ENCODE data around the gene TMEM87B. TPM values are rescaled to one million over a fixed set of nuclear protein-coding genes. Genes with fewer than 3 reads are reported as not detected.

The TMEM87B gene
- total RNA-seq, 1 experiment from 2014 or later: 14.8 TPM

GRCh38 chr2:112109278-112109677 is 54.2 kb downstream of the TMEM87B start:
- Histone ChIP-seq H2AFZ (ENCODE audit: low read depth, low read length, poor library complexity, severe bottlenecking) (no peak overlapping the region), H3K9ac (ENCODE audit: low read length) (no peak overlapping the region), H3K4me3 (replicated peaks in 1 of 2; ENCODE audit: low read depth in 1 of 2, low read length in 2 of 2) (no peak overlapping the region), H3K9me3 (ENCODE audit: control insufficient read depth in 1 of 2, insufficient read depth in 1 of 2, low read depth in 1 of 2, low read length in 2 of 2) (peaks cover 9 to 12% of the 10 kb centered on the region in 2 experiments; a peak in 3 of 4 replicates), H3K4me1 (ENCODE audit: control insufficient read depth in 1 of 2, insufficient read depth in 2 of 2, low read length in 2 of 2) (no peaks in the 10 kb centered on the region), H4K20me1 (ENCODE audit: insufficient read depth) (no peaks in the 10 kb centered on the region), H3K27ac (ENCODE audit: low read depth, low read length) (no peak overlapping the region), H3K9me2 (ENCODE audit: insufficient read depth) (no peaks in the 10 kb centered on the region), H3K36me3 (ENCODE audit: control insufficient read depth in 1 of 2, insufficient read depth in 2 of 2, low read length in 2 of 2) (peaks cover 4 to 28% of the 10 kb centered on the region in 2 experiments; a peak in 3 of 4 replicates), H3K27me3 (ENCODE audit: insufficient read depth, low read length) (no peaks in the 10 kb centered on the region), H3K79me2 (ENCODE audit: insufficient read depth, low read length) (no peaks in the 10 kb centered on the region), H3K4me2 (ENCODE audit: low read length) (no peak overlapping the region)
- intact Hi-C loops (cut with micrococcal nuclease): no loop called here
- POLR2A ChIA-PET: no interaction called here
- no peak for DNase-seq (ENCODE audit: low read depth, low spot score)
- TF ChIP-seq ATF3 (IDR thresholded peaks at IDR 0.05) (no peak), POLR2AphosphoS5 (IDR thresholded peaks at IDR 0.05; ENCODE audit: low read depth, low read length) (no peak), SRF (IDR thresholded peaks at IDR 0.05; ENCODE audit: low read depth) (no peak), POLR2A (IDR thresholded peaks at IDR 0.05; ENCODE audit: borderline replicate concordance, extremely low read depth, insufficient read depth, insufficient read length) (no peak), EZH2 (IDR thresholded peaks at IDR 0.05) (no peak), MAX (IDR thresholded peaks at IDR 0.05) (no peak), ELF1 (IDR thresholded peaks at IDR 0.05; ENCODE audit: borderline replicate concordance, low read depth) (no peak), ZFX (IDR thresholded peaks at IDR 0.05) (no peak), CTCF (IDR thresholded peaks at IDR 0.05 in 2 of 3, conservative IDR thresholded peaks at IDR 0.05 in 1 of 3; ENCODE audit: borderline replicate concordance in 1 of 3, insufficient read depth in 1 of 3, low read depth in 2 of 3, low read length in 2 of 3) (no peak), TCF7L2 (IDR thresholded peaks at IDR 0.05; ENCODE audit: borderline replicate concordance, extremely low read depth, insufficient read depth, insufficient read length) (no peak), YY1 (IDR thresholded peaks at IDR 0.05; ENCODE audit: extremely low read depth, insufficient replicate concordance, low read depth, low read length) (no peak), EZH2phosphoT487 (IDR thresholded peaks at IDR 0.05; ENCODE audit: borderline replicate concordance) (no peak), SIN3A (IDR thresholded peaks at IDR 0.05; ENCODE audit: low read depth) (no peak)
- ATAC-seq: no peak
- CTCF ChIA-PET: no interaction called here
- RAD21 ChIA-PET (ENCODE audit: low non-redundant PET in 1 of 2, low total read pairs in 2 of 2, uncharacterized antibody in 2 of 2, unreplicated experiment in 2 of 2): no interaction called here
- BruUV-seq (replicated peaks): no TSS peak

All from HCT116 (cell line).